ENCODE measurements around the gene ICAM3.
A peak's percentile ranks its signal among the peaks of the same experiment; 100 is the strongest.
"Not testable (repeated sequence)": the region's sequence is repeated elsewhere in the genome, so short reads cannot be mapped to it uniquely, and the experiment has no call there.

Gene ICAM3

GRCh38 chr19:10339380-10339960, at the start of gene ICAM3:
ICAM3 (minus strand) TSS chr19:10339624; CDS start chr19:10339614, 10 bp downstream.
- DNase-seq (ENCODE audit: low spot score): no peak

DNA sequence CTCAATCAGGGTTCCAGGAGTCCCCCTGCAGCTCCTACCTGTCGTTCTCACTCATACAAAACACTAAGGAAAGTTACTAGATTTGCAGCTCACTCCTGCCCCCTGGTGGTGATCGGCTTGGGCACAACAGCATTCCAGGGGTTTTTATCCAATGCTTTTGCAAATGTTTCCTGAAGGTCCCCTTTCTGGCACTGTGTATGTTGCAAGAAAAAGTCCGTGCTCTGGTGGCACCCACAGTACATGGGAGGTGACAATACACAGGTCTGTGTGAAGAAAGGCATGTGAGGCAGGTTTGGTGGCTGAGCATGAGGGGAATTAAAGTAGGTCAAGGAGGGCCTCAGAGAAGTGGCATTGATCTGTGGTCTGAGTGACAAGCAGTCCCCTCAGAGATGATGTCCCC, 49.5 kb upstream of the ICAM3 start:
- DNase-seq (ENCODE audit: low spot score): peak; percentile 89

GRCh38 chr19:10384580-10384979, 45.2 kb upstream of the ICAM3 start:
- DNase-seq (ENCODE audit: low spot score): no peak

DNA sequence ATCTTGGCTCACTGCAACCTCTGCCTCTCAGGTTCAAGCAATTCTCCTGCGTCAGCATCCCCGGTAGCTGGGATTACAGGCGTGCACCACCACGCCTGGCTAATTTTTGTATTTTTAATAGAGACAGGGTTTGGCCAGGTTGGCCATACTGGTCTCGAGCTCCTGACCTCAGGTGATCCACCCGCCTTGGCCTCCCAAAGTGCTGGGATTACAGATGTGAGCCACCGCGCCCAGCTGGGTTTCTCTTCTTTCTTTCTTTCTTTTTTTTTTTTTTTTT, 43.7 kb upstream of the ICAM3 start:
- not testable (repeated sequence) for DNase-seq (ENCODE audit: low spot score)

DNA sequence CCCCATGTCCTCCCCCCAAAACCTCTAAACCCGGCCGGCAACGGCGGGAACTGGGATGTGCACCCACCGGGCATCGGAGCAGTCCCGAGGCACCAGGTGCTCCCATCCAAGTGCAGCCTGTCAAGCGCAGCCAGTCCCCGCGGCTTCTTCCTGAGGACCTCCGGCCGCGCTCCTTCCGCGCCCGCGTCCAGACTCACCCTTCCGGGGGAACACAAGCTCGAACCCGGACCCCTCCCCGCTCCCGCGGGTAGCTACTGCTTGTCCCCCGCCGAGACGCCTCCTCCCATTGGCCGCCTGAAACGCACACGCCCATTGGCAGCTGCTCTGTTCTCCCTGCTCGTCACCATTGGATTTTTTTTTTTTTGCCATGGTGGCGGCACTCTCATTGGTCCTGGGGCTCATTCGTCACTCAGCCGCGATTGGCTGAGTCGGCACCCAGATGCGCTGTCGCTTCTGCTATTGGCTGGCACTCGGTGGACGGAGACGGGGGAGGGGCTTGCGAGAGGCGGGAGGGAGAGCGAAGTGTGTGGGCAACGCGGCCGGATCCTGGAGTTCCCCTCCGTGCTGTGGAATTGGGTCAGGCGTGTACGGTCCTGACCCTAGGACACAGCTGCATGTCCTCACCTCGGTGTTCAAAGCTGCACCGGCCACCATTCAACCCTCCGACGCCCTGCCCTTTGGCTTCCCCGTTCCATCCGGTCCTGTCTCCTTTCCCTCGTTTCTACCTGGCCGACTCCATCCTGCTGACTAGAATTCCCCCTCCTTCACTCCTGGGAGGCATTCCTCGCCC, 41.1 kb upstream of the ICAM3 start, which contains the start of gene TYK2:
Gene TYK2, minus strand, starts transcription at position 260 of the 790 bp plus-strand sequence. CDS start 2,166 bp downstream, outside the sequence.
- DNase-seq (ENCODE audit: low spot score): peak; percentile 99

DNA sequence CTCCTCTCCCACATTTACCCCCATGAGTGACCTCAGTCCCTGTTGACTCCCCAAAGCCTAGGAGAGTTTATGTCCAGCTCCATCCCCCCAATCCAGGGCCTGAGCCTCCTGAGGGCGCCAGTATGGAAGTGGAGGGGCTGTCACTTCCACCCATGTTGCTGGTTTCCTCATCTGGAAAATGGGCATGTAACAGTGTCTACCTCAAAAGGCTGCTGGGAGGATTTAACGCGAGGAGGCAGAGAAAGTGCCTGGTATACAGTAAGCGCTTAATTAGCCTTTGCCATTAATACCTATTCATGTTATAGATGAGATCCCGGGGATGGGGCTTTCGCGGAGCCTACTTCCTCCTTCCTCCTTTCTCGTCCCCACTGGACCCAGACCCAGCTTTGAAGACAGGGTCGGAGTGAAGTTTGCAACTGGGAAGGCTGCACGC, 40.5 kb upstream of the ICAM3 start:
- no peak for DNase-seq (ENCODE audit: low spot score)

- no peak for DNase-seq (ENCODE audit: low spot score)
Measured at GRCh38 chr19:10378124-10378523, 38.7 kb upstream of the ICAM3 start.

GRCh38 chr19:10377140-10377640, 37.8 kb upstream of the ICAM3 start:
- not testable (repeated sequence) for DNase-seq (ENCODE audit: low spot score)

DNA sequence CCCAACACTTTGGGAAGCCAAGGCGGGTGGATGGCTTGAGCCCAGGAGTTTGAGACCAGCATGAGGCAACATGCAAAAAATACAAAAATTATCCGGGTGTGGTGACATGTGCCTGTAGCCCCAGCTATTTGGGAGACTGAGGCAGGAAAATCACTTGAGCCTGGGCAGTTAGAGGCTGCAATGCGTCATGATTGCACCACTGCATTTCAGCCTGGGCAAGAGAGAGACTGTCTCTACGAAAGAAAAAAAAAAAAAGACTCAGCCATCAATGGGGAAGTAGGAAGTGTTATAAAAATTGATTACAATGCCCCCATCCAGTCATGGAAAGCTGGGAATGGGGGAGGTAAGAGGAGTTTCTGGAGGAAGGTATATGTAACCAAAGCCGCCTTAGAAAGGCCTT, 35.5 kb upstream of the ICAM3 start:
- no peak for DNase-seq (ENCODE audit: low spot score)

GRCh38 chr19:10372690-10373089, 33.3 kb upstream of the ICAM3 start:
- no peak for DNase-seq (ENCODE audit: low spot score)

GRCh38 chr19:10368101-10368803, 28.8 kb upstream of the ICAM3 start:
- DNase-seq (ENCODE audit: low spot score): no peak

DNA sequence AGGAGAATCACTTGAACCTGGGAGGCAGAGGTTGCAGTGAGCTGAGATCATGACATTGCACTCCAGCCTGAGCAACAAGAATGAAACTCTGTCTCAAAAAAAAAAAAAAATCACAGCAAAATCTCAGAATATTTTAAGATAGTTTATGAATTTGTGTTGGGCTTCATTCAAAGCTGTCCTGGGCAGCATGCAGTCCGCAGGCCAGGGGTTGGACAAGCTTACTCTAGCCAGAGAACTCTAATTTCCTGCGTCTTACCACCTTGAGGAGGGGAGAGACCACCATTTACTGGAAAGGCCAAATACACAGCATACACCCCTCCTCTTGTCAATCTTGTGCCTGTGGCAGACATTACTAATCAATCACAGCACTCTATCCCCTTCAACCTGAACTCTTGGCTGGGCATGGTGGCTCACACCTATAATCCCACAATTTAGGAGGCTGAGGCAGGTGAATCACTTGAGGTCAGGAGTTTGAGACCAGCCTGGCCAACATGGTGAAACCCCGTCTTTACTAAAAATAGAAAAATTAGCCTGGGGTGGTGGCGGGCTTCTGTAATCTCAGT, 27.6 kb upstream of the ICAM3 start:
- not testable (repeated sequence) for DNase-seq (ENCODE audit: low spot score)

- DNase-seq (ENCODE audit: low spot score): no peak
Measured at GRCh38 chr19:10365518-10365917, 26.1 kb upstream of the ICAM3 start.

- DNase-seq (ENCODE audit: low spot score): peak; percentile 19
Measured at GRCh38 chr19:10364644-10365043, 25.2 kb upstream of the ICAM3 start.

GRCh38 chr19:10363789-10364281, 24.4 kb upstream of the ICAM3 start:
- DNase-seq (ENCODE audit: low spot score): no peak

GRCh38 chr19:10362259-10362658, 22.8 kb upstream of the ICAM3 start:
- DNase-seq (ENCODE audit: low spot score): no peak

- DNase-seq (ENCODE audit: low spot score): no peak
Measured at GRCh38 chr19:10361569-10362011, 22.2 kb upstream of the ICAM3 start.

GRCh38 chr19:10356431-10356830, 17.0 kb upstream of the ICAM3 start:
- no peak for DNase-seq (ENCODE audit: low spot score)

GRCh38 chr19:10353793-10354391, 14.5 kb upstream of the ICAM3 start:
- DNase-seq (ENCODE audit: low spot score): peak; percentile 23

GRCh38 chr19:10352764-10353671, 13.6 kb upstream of the ICAM3 start:
- DNase-seq (ENCODE audit: low spot score): no peak

GRCh38 chr19:10346509-10346908, 7.1 kb upstream of the ICAM3 start:
- no peak for DNase-seq (ENCODE audit: low spot score)
